Fibroblast of the aortic adventitia (primary cell): ENCODE measurements around the gene NUP43. TPM values are rescaled to one million over a fixed set of nuclear protein-coding genes. Genes with fewer than 3 reads are reported as not detected.
A peak's percentile ranks its signal among the peaks of the same experiment; 100 is the strongest.

ENCODE experiments used
- DNase-seq: peaks from one replicate; pipeline ENCODE4 v3.0.0-alpha.2; 2010; ENCODE audit warnings: low read depth
- H3K4me3 ChIP-seq: 2 replicates; pipeline ENCODE4 v1.5.1; 2011; ENCODE audit warnings: low read depth, mild to moderate bottlenecking, control low read depth, low read length, moderate library complexity
- total RNA-seq: library from RNA; depleted of rRNA; stranded (reverse); fragments of >200 nt; gene quantifications from 2 replicates; pipeline ENCODE4 v1.2.3, GENCODE V29; 2012; ENCODE audit warnings: low replicate concordance
- TF ChIP-seq, protein P1 (sequence below): IDR thresholded peaks from 2 replicates; pipeline ENCODE4 v1.5.1; 2011; ENCODE audit warnings: mild to moderate bottlenecking, low read length, control low read depth, inconsistent platforms; ENCODE audit not compliant: insufficient read depth

Gene NUP43
- total RNA-seq, 1 donor: 45.6 TPM

DNA sequence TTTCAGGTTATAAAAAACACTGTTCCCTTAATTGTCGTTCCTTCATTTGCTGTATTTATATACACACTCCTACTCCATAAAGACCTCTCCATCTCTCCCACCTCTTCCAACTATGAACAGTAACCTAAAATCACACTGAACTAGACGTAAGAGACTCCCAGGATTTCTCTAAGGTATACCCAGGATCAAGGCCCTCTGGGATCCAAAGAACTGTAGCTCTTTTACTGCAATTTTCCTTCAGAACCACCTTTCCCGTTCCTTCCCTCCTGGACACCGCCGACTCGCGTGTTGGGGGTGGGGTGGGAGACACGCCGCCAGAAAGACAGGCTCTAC lies 29.1 kb downstream of the NUP43 start:
- TF ChIP-seq, protein P1, sequence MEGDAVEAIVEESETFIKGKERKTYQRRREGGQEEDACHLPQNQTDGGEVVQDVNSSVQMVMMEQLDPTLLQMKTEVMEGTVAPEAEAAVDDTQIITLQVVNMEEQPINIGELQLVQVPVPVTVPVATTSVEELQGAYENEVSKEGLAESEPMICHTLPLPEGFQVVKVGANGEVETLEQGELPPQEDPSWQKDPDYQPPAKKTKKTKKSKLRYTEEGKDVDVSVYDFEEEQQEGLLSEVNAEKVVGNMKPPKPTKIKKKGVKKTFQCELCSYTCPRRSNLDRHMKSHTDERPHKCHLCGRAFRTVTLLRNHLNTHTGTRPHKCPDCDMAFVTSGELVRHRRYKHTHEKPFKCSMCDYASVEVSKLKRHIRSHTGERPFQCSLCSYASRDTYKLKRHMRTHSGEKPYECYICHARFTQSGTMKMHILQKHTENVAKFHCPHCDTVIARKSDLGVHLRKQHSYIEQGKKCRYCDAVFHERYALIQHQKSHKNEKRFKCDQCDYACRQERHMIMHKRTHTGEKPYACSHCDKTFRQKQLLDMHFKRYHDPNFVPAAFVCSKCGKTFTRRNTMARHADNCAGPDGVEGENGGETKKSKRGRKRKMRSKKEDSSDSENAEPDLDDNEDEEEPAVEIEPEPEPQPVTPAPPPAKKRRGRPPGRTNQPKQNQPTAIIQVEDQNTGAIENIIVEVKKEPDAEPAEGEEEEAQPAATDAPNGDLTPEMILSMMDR: no peak
- no peak for DNase-seq
- peak overlapping the region; percentile 86 for H3K4me3 ChIP-seq

DNA sequence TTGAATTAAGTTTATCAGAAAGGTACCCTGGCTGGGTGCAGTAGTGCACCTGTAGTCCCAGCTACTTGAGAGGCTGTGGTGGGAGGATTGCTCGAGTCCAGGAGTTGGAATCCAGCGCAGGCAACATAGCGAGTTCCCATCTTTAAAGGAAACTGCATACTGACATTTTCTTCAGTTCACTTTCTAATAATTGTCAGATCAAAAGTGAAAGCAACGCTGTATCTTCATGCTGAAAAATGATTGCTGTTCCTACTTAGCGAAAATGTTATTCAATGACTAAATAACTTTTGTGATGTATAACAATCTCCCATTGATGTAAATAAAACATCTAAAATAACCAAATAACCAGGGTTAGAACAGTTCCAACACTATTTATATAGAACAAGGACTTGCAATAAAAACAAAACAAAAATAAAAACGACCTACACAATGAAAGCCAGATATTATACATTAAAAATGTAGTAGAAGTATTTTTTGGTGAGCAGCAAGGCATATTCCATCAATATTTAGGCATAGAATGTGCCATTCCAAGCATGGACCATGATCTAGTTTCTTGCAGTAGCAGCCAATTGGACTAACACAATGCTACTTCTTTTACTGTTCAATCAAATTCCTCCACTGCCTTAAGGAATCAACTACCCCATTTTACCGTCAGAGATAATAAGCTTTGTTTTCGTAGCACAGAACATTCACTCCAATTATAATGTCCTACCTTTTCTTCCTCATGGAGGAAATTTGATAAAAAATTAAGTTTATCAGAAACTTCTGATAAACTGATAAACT lies 30.0 kb downstream of the NUP43 start:
- peak overlapping the region; percentile 86 for H3K4me3 ChIP-seq
- DNase-seq: peak; percentile 35
- TF ChIP-seq, protein P1: no peak

DNA sequence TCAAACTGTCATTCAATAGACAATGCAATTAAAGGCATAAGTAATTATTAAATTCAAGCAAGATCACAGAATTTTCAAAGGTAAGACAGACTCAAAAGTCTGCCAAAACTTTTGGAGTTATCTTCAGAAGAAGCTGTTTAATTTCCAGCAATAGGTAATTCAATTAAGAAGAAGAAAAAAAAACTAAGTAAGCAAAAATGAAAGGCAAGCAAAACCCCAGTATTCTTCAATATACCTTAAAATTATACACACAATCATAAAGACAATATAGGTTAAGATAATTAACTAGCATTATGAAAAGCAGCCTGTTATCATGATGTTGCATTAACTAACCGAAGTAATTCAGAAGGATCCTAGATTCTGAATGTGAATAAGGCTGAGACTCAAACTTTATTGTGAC lies 31.9 kb downstream of the NUP43 start:
- TF ChIP-seq, protein P1: no peak
- DNase-seq: no peak
- no peak overlapping the region for H3K4me3 ChIP-seq

DNA sequence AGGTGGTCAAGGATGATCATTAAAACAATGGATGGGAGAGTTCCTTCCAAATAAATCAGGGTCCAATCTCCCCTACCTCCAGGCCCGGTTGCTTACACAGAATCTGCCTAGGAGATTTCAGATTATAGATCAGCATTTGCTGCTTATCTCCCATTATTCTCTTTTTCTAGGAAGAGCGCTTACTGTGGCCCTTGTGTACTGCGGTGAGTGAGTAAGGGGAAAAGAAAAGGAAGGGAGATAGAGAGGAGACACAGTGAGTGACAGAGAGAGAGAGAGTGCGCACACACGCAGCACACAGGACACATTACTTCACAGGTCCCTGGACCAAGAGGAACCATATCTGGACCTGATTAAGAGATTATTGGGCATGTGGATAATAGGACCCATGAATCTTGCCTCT lies 34.6 kb downstream of the NUP43 start:
- H3K4me3 ChIP-seq: no peak overlapping the region
- DNase-seq: no peak
- TF ChIP-seq, protein P1: no peak

DNA sequence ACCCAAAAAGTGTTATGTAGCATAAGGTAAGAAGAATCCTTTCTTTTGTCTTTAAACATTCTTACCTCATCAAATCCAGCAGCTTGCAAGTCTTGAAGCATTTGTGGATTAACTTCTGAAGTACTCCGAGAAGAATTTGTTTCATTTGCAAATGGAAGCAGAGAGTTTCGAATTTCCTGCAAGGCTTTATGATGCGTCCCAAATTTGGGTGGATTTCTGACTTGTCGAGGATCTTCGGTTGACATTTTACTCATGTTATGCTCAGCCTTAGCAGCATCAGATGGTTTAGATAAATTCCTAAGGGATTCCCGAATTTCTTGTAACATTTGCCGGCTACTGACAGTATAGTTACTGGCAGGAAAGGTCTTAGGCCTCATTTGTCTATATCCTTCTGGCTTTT lies 44.6 kb downstream of the NUP43 start:
- TF ChIP-seq, protein P1: no peak
- no peak overlapping the region for H3K4me3 ChIP-seq

DNA sequence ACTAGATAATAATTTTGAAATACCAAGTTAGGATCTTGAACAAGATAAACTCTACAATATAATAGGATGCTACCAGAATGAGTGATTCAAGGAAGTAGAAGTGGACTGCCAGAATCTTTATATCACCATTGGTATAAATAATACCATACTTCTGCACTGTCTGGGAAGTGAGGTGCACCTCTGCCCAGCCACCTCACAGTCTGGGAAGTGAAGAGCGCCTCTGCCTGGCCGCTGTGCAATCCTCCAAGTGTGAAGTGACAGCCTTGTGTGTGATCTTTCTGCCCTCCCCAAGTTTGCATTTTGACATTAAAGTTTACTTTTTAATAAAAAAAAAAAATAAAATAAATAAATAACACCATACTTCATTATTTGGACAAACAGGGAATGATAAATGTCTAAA lies 47.2 kb downstream of the NUP43 start:
- TF ChIP-seq, protein P1: no peak
- DNase-seq: no peak
- no peak overlapping the region for H3K4me3 ChIP-seq

More for the DNA sequence above, 44.6 kb downstream of the NUP43 start:
- peak; percentile 13 for DNase-seq

DNA sequence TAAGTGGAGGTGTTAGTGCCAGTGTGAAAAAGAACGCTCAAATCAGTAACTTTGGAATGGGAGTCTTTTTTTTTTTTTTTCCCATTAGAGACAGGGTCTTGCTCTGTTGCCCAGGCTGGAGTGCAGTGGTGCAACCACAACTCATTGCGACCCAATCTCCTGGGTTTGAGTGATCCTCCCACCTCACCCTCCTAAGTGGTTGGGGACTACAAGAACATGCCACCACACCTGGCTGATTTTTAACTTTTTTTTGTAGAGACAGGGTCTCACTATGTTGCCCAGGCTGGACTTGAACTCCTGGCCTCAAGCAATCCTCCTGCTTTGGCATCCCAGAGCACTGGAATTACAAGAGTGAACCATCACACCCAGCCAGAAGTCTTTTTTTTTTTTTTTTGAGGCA lies 48.2 kb downstream of the NUP43 start:
- no peak for DNase-seq
- H3K4me3 ChIP-seq: no peak overlapping the region
- TF ChIP-seq, protein P1: no peak
